K562 (cell line): Measurements from ENCODE around the gene RPS17. TPM values are rescaled to one million over a fixed set of nuclear protein-coding genes. Genes with fewer than 3 reads are reported as not detected.

Source experiments
- ATAC-seq: fragments of 200-7000 bp; cut with Tn5 transposase; 3 replicates; pipeline ENCODE4 v1.9.1; 2020; ENCODE audit warnings: moderate library complexity
- BruUV-seq: library from RNA; stranded (reverse); fragments of 400-500 nt; replicated peaks from 2 replicates; lab custom pipeline; 2021; lab: Mats Ljungman, UMichigan
- CTCF ChIA-PET: fragments of 300-600 bp; formaldehyde crosslinking; extraction: SDS; loops from one replicate; lab custom pipeline; 2021; ENCODE audit warnings: low intra/inter-chr PET ratio; lab: Yijun Ruan, JAX
- POLR2A ChIA-PET: fragments of 300-600, 350-650 bp; sonication (Branson Sonifier 250); formaldehyde crosslinking; extraction: SDS; loops from one replicate; lab custom pipeline; 2021; ENCODE audit warnings: antibody characterized with exemption, inconsistent platforms; lab: Yijun Ruan, JAX
- DNase-seq, 4 experiments: peaks; one replicate each; pipeline versions ENCODE4 v3.0.0 to v3.0.0-alpha.2; 2011 to 2018; ENCODE audit warnings: low spot score in 3 of 4, mixed read lengths in 3 of 4; ENCODE audit errors: extremely low read depth in 1 of 4
- FAIRE-seq: peaks from 2 replicates; lab custom pipeline; 2011; peaks lifted over from hg19 to GRCh38; lab: Jason Lieb, UNC
- H2AFZ ChIP-seq: 2 replicates; pipeline ENCODE4 v1.6.0; 2011; ENCODE audit warnings: low read depth, low read length, control low read depth, inconsistent platforms
- H3K27ac ChIP-seq: fragments of 200-600 bp; 3 replicates; pipeline ENCODE4 v1.8.0; 2011; ENCODE audit warnings: low read depth, mild to moderate bottlenecking, control low read depth, inconsistent platforms, low read length, moderate library complexity, mixed read lengths; ENCODE audit errors: extremely low read depth
- H3K27me3 ChIP-seq, 2 experiments: fragments of 300-600 bp in 1 of 2; 2 replicates in 1 of 2; 3 replicates in 1 of 2; pipeline versions ENCODE4 v1.6.0 to v1.8.0; 2011; ENCODE audit warnings: inconsistent platforms in 2 of 2, low read length in 2 of 2, mild to moderate bottlenecking in 1 of 2, mixed read lengths in 1 of 2, moderate library complexity in 1 of 2; ENCODE audit not compliant: control insufficient read depth in 2 of 2, insufficient read depth in 2 of 2
- H3K36me3 ChIP-seq: fragments of 300-600 bp; 3 replicates; pipeline ENCODE4 v1.8.0; 2011; ENCODE audit warnings: mild to moderate bottlenecking, low read length, inconsistent platforms; ENCODE audit not compliant: control insufficient read depth, insufficient read depth
- H3K4me1 ChIP-seq, 2 experiments: fragments of 200-600 bp in 1 of 2; replicated peaks in 1 of 2; 2 replicates in 1 of 2; 3 replicates in 1 of 2; pipeline versions ENCODE4 v1.5.1 to v1.8.0; 2011; ENCODE audit warnings: inconsistent platforms in 2 of 2, low read length in 2 of 2, mild to moderate bottlenecking in 1 of 2, mixed read lengths in 1 of 2, moderate library complexity in 1 of 2; ENCODE audit not compliant: control insufficient read depth in 2 of 2, insufficient read depth in 2 of 2
- H3K4me2 ChIP-seq: 2 replicates; pipeline ENCODE4 v1.6.1; 2011; ENCODE audit warnings: low read length, control low read depth, inconsistent platforms, mixed read lengths; ENCODE audit not compliant: insufficient read depth
- H3K4me3 ChIP-seq: fragments of 200-600 bp; sonication (generic), shearing (Covaris generic); 2 replicates; pipeline ENCODE4 v1.5.1; 2016; ENCODE audit warnings: control low read depth, inconsistent platforms
- H3K79me2 ChIP-seq: fragments of 200-600 bp; 3 replicates; pipeline ENCODE4 v1.8.0; 2011; ENCODE audit warnings: low read length, inconsistent platforms; ENCODE audit not compliant: control insufficient read depth, insufficient read depth
- H3K9ac ChIP-seq, 2 experiments: 2 replicates each; pipeline versions ENCODE4 v1.6.0 to v1.6.1; 2011; ENCODE audit warnings: low read depth in 2 of 2, low read length in 2 of 2, control low read depth in 1 of 2, inconsistent platforms in 1 of 2, mild to moderate bottlenecking in 1 of 2, mixed read lengths in 1 of 2; ENCODE audit not compliant: insufficient read depth in 1 of 2
- H3K9me1 ChIP-seq: one replicate; pipeline ENCODE4 v1.6.0; 2011; ENCODE audit warnings: inconsistent platforms, mild to moderate bottlenecking, low read length, moderate library complexity; ENCODE audit not compliant: control insufficient read depth, insufficient read depth
- H3K9me3 ChIP-seq: replicated peaks from 2 replicates; pipeline ENCODE4 v1.5.1; 2011; ENCODE audit warnings: low read depth, low read length, inconsistent platforms; ENCODE audit not compliant: control insufficient read depth, insufficient read depth
- H4K20me1 ChIP-seq: replicated peaks from 2 replicates; pipeline ENCODE4 v1.6.1; 2011; ENCODE audit warnings: low read length, inconsistent platforms, mixed read lengths; ENCODE audit not compliant: control insufficient read depth, insufficient read depth
- CBX2 ChIP-seq: fragments of 200-600 bp; sonication (generic); IDR thresholded peaks from one replicate; pipeline ENCODE4 v1.6.1; 2012; ENCODE audit warnings: mild to moderate bottlenecking, low read length, inconsistent platforms; ENCODE audit not compliant: insufficient read depth, poor library complexity, severe bottlenecking
- CEBPB ChIP-seq: fragments of 450-650 bp; IDR thresholded peaks from 2 replicates; pipeline ENCODE4 v1.6.1; 2016; ENCODE audit warnings: missing genetic modification characterization, missing compliant biosample characterization
- ETV6 ChIP-seq, 3 experiments: fragments of 150-350 bp in 1 of 3; sonication (generic) in 1 of 3; formaldehyde crosslinking in 1 of 3; IDR thresholded peaks; 2 replicates each; pipeline versions ENCODE4 v1.6.1 to v1.8.0; 2014 to 2022; ENCODE audit warnings: borderline replicate concordance in 2 of 3, low read depth in 2 of 3, antibody characterized with exemption in 1 of 3, low read length in 1 of 3, mild to moderate bottlenecking in 1 of 3, missing genetic modification reagents in 1 of 3
- GABPA ChIP-seq: fragments of 200-800 bp; sonication (Bioruptor generic); conservative IDR thresholded peaks from 2 replicates; pipeline ENCODE4 v1.6.1; 2016; ENCODE audit warnings: low read depth, missing genetic modification characterization, missing compliant biosample characterization
- NCOA6 ChIP-seq: fragments of 450-650 bp; IDR thresholded peaks from 2 replicates; pipeline ENCODE4 v1.6.1; 2017; ENCODE audit warnings: mild to moderate bottlenecking
- RFX7 ChIP-seq: fragments of 250-450 bp; sonication (Bioruptor Pico); IDR thresholded peaks from 2 replicates; pipeline ENCODE4 v1.5.1; 2021; ENCODE audit warnings: mild to moderate bottlenecking
- SP1 ChIP-seq: sonication (generic); formaldehyde crosslinking; IDR thresholded peaks from 2 replicates; pipeline ENCODE4 v1.8.1; 2022; ENCODE audit warnings: mild to moderate bottlenecking, missing genetic modification reagents
- ZEB2 ChIP-seq: fragments of 450-650 bp; IDR thresholded peaks from 2 replicates; pipeline ENCODE4 v1.6.1; 2016
- WGBS: fragments of 100-300 bp; shearing (Covaris generic); methylation state at CpG from one replicate; pipeline ENCODE4 v1.1.6; 2016; ENCODE audit warnings: low coverage, mixed read lengths; ENCODE audit not compliant: insufficient coverage; ENCODE audit errors: missing lambda C conversion rate; 5-methylcytosine and 5-hydroxymethylcytosine counted together
- in situ Hi-C: fragments of 300-500 bp; cut with MboI; formaldehyde crosslinking; loops from 4 replicates; pipeline ENCODE4 v1.15.0; 2018; ENCODE audit warnings: inconsistent platforms, mixed read lengths
- intact Hi-C: fragments of 100-400 bp; cut with micrococcal nuclease; formaldehyde crosslinking; loops from 2 replicates; pipeline ENCODE4 v1.14.2; 2022
- polyA plus RNA-seq, 8 experiments: library from polyadenylated mRNA; depleted of rRNA in 4 of 8; stranded (reverse) in 5 of 8; unstranded in 3 of 8; fragments of >200 nt; fragmentation: Nextera tagmentation in 2 of 8; fragmentation: Illumina TruSeq in 1 of 8; extraction: Ambion mirVana in 2 of 8; extraction: Trizol in 1 of 8; gene quantifications; 2 replicates each; pipeline versions ENCODE4 v1.2.1 to v1.2.3, GENCODE V29; 2011 to 2014; ENCODE audit warnings: inconsistent platforms in 1 of 8, missing spikeins in 1 of 8
- total RNA-seq, 7 experiments: library from RNA; depleted of rRNA in 6 of 7; stranded (reverse); fragments of >200 nt in 6 of 7; fragmentation: Illumina TruSeq in 2 of 7; extraction: Trizol in 2 of 7; gene quantifications; 2 replicates each; pipeline versions ENCODE4 v1.2.1 to v1.2.3, GENCODE V29; 2011 to 2021; ENCODE audit warnings: low replicate concordance in 1 of 7
- TF ChIP-seq, protein P1 (sequence below): sonication (generic); formaldehyde crosslinking; IDR thresholded peaks from 2 replicates; pipeline ENCODE4 v1.8.0; 2023; ENCODE audit warnings: mild to moderate bottlenecking, missing genetic modification reagents
- TF ChIP-seq, protein P2 (sequence below): fragments of 250-450 bp; sonication (Bioruptor Pico); IDR thresholded peaks from 2 replicates; pipeline ENCODE4 v1.8.0; 2022; ENCODE audit warnings: moderate library complexity, mild to moderate bottlenecking, inconsistent platforms
- TF ChIP-seq, protein P3 (sequence below), 2 experiments: fragments of 450-650 bp in 1 of 2; sonication (generic) in 1 of 2; formaldehyde crosslinking; conservative IDR thresholded peaks; 2 replicates each; pipeline versions ENCODE4 v1.4.0 to v1.8.1; 2020 to 2022; ENCODE audit warnings: mild to moderate bottlenecking in 1 of 2, missing genetic modification reagents in 1 of 2
- TF ChIP-seq, protein P4 (sequence below), 2 experiments: fragments of 450-650 bp in 1 of 2; IDR thresholded peaks; 2 replicates each; pipeline ENCODE4 v1.6.1; 2011 to 2017; ENCODE audit warnings: low read depth in 2 of 2, antibody characterized with exemption in 1 of 2, borderline replicate concordance in 1 of 2, low read length in 1 of 2, mild to moderate bottlenecking in 1 of 2, mixed read lengths in 1 of 2; ENCODE audit not compliant: control insufficient read depth in 1 of 2

Gene RPS17
- total and polyA plus RNA-seq, 9 of the 15 experiments (the other 6 are each of a cell fraction or from before 2014, with no cell fraction given), result 1,988 to 6,515 (median 5,229) TPM

DNA sequence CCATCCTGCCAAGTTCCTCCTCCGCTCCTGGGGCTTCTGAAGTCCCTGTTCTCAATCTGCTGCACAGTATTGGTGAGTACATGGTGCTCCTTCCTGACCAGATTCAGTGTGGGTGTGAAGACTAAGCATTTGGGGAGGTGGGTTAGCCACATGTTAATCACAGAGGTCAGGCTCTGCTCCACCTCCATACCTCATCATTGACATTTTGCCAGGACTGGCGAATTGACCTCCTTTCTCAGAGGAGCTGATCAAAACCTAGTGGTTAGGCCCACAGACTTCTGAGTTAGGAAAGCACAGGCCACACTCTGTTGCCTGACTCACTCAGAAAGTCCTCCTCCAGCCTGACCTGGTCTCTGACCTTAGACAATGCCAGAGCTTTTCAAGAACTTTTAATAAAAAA is 8.4 kb upstream of the RPS17 start (continued):
- TF ChIP-seq, protein P1, sequence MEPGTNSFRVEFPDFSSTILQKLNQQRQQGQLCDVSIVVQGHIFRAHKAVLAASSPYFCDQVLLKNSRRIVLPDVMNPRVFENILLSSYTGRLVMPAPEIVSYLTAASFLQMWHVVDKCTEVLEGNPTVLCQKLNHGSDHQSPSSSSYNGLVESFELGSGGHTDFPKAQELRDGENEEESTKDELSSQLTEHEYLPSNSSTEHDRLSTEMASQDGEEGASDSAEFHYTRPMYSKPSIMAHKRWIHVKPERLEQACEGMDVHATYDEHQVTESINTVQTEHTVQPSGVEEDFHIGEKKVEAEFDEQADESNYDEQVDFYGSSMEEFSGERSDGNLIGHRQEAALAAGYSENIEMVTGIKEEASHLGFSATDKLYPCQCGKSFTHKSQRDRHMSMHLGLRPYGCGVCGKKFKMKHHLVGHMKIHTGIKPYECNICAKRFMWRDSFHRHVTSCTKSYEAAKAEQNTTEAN (CRISPR knock-in tag), result no peak
- TF ChIP-seq ZEB2 (no peak), RFX7 (CRISPR knock-in tag) (no peak)
- TF ChIP-seq, protein P2, sequence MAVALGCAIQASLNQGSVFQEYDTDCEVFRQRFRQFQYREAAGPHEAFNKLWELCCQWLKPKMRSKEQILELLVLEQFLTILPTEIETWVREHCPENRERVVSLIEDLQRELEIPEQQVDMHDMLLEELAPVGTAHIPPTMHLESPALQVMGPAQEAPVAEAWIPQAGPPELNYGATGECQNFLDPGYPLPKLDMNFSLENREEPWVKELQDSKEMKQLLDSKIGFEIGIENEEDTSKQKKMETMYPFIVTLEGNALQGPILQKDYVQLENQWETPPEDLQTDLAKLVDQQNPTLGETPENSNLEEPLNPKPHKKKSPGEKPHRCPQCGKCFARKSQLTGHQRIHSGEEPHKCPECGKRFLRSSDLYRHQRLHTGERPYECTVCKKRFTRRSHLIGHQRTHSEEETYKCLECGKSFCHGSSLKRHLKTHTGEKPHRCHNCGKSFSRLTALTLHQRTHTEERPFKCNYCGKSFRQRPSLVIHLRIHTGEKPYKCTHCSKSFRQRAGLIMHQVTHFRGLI, result no peak

DNA sequence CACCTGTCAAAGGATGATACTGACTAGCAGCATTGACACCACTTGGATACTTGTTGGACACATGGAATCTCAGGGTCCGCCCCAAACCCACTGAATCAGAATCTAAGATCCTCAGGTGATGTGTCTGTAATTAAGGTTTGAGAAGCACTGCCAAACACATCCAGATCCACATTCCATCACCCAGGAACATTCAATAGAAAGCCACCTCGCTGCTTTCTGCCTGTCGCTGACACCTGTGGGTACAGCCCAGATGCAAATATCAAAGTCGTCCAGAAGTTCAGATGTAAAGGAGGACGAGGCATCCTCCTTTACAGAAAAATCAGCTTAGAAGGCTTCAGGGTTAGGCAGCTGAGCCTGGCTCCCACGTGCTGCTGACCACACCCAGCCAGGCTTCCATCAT is 5.2 kb upstream of the RPS17 start:
- ChIA-PET POLR2A (interaction anchor here (0.6 kb wide), 1 partner anchor 239 kb away, joined by 3 read pairs; no protein-coding TSS in a partner anchor), CTCF (no interaction called here)
- intact Hi-C loops, result no loop called here
- peaks cover 60% of the 10 kb centered on the region for H3K36me3 ChIP-seq
- FAIRE-seq (no peak), DNase-seq (no peak), ATAC-seq (no peak)
- peaks cover 20 to 21% of the 10 kb centered on the region in 2 experiments for H3K4me1 ChIP-seq
- no peak overlapping the region for H3K4me3 ChIP-seq
- no peak overlapping the region for H3K9ac ChIP-seq
- H2AFZ ChIP-seq, result no peak overlapping the region
- H3K4me2 ChIP-seq, result no peak overlapping the region
- no peak overlapping the region for H3K27ac ChIP-seq
- H4K20me1 ChIP-seq, result no peaks in the 10 kb centered on the region
- no peak for TF ChIP-seq CBX2
- no peak for TF ChIP-seq NCOA6
- TF ChIP-seq CEBPB (tag), result no peak
- no peak for TF ChIP-seq SP1 (CRISPR knock-in tag)
- TF ChIP-seq, protein P3, sequence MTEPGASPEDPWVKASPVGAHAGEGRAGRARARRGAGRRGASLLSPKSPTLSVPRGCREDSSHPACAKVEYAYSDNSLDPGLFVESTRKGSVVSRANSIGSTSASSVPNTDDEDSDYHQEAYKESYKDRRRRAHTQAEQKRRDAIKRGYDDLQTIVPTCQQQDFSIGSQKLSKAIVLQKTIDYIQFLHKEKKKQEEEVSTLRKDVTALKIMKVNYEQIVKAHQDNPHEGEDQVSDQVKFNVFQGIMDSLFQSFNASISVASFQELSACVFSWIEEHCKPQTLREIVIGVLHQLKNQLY (CRISPR knock-in tag; conservative IDR thresholded peaks at IDR 0.05), result no peak
- no peak for TF ChIP-seq ETV6 (IDR thresholded peaks at IDR 0.05; ENCODE audit: borderline replicate concordance in 1 of 2, low read depth in 2 of 2, low read length in 1 of 2)
- TF ChIP-seq ETV6 (CRISPR knock-in tag; IDR thresholded peaks at IDR 0.05; ENCODE audit: borderline replicate concordance), result no peak
- no peak for TF ChIP-seq GABPA (tag)
- TF ChIP-seq, protein P4, sequence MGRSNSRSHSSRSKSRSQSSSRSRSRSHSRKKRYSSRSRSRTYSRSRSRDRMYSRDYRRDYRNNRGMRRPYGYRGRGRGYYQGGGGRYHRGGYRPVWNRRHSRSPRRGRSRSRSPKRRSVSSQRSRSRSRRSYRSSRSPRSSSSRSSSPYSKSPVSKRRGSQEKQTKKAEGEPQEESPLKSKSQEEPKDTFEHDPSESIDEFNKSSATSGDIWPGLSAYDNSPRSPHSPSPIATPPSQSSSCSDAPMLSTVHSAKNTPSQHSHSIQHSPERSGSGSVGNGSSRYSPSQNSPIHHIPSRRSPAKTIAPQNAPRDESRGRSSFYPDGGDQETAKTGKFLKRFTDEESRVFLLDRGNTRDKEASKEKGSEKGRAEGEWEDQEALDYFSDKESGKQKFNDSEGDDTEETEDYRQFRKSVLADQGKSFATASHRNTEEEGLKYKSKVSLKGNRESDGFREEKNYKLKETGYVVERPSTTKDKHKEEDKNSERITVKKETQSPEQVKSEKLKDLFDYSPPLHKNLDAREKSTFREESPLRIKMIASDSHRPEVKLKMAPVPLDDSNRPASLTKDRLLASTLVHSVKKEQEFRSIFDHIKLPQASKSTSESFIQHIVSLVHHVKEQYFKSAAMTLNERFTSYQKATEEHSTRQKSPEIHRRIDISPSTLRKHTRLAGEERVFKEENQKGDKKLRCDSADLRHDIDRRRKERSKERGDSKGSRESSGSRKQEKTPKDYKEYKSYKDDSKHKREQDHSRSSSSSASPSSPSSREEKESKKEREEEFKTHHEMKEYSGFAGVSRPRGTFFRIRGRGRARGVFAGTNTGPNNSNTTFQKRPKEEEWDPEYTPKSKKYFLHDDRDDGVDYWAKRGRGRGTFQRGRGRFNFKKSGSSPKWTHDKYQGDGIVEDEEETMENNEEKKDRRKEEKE (IDR thresholded peaks at IDR 0.05; ENCODE audit: borderline replicate concordance in 1 of 2, control insufficient read depth in 1 of 2, low read depth in 2 of 2, low read length in 1 of 2), result no peak
- H3K79me2 ChIP-seq, result peaks cover 9% of the 10 kb centered on the region; the same call in 2 of the 3 replicates
- H3K9me1 ChIP-seq, result no peaks in the 10 kb centered on the region
- BruUV-seq, result no TSS peak
- no peaks in the 10 kb centered on the region for H3K27me3 ChIP-seq
- in situ Hi-C loops, result no loop called here
- WGBS, result 53% methylated on average over 6 of the region's 6 CpGs
- H3K9me3 ChIP-seq, result no peaks in the 10 kb centered on the region
